SK-N-SH (cell line): ENCODE data around the gene DVL1.

ENCODE experiments used
- EP300 ChIP-seq, 2 experiments: IDR thresholded peaks; 2 replicates each; pipeline versions ENCODE4 v1.4.0 to v1.6.1; 2012; ENCODE audit warnings: borderline replicate concordance in 1 of 2, low read depth in 1 of 2, low read length in 1 of 2
- EZH2phosphoT487 ChIP-seq: fragments of 200-600 bp; sonication (generic); IDR thresholded peaks from 2 replicates; pipeline ENCODE4 v1.6.1; 2017; ENCODE audit warnings: low read depth, mixed run types, mild to moderate bottlenecking, antibody characterized with exemption, moderate library complexity, borderline replicate concordance
- MAX ChIP-seq: IDR thresholded peaks from 2 replicates; pipeline ENCODE4 v1.4.0; 2012; ENCODE audit warnings: low read depth
- NRF1 ChIP-seq: IDR thresholded peaks from 2 replicates; pipeline ENCODE4 v1.6.1; 2012; ENCODE audit warnings: low read depth, mild to moderate bottlenecking, low read length
- PBX3 ChIP-seq: IDR thresholded peaks from 2 replicates; pipeline ENCODE4; 2012
- POLR2AphosphoS5 ChIP-seq: IDR thresholded peaks from 2 replicates; pipeline ENCODE4 v1.6.1; 2012; ENCODE audit warnings: low read depth, low read length
- RCOR1 ChIP-seq: fragments of 150-350 bp; IDR thresholded peaks from 2 replicates; pipeline ENCODE4 v1.6.1; 2017; ENCODE audit warnings: antibody characterized with exemption, low read length
- RXRA ChIP-seq: IDR thresholded peaks from 2 replicates; pipeline ENCODE4 v1.4.0; 2012; ENCODE audit warnings: low read depth, mild to moderate bottlenecking, borderline replicate concordance
- TAF1 ChIP-seq: IDR thresholded peaks from 2 replicates; pipeline ENCODE4 v1.6.1; 2012; ENCODE audit warnings: low read depth, mild to moderate bottlenecking, low read length, moderate library complexity, borderline replicate concordance
- USF1 ChIP-seq: IDR thresholded peaks from 2 replicates; pipeline ENCODE4 v1.4.0; 2012; ENCODE audit warnings: low read depth, borderline replicate concordance
- YY1 ChIP-seq: IDR thresholded peaks from 2 replicates; pipeline ENCODE4 v1.4.0; 2012; ENCODE audit warnings: low read depth, mild to moderate bottlenecking
- TF ChIP-seq, protein P1 (sequence below): fragments of 200-600 bp; sonication (generic); IDR thresholded peaks from 2 replicates; pipeline ENCODE4 v1.6.1; 2017; ENCODE audit warnings: antibody characterized with exemption, mild to moderate bottlenecking, moderate library complexity

DNA sequence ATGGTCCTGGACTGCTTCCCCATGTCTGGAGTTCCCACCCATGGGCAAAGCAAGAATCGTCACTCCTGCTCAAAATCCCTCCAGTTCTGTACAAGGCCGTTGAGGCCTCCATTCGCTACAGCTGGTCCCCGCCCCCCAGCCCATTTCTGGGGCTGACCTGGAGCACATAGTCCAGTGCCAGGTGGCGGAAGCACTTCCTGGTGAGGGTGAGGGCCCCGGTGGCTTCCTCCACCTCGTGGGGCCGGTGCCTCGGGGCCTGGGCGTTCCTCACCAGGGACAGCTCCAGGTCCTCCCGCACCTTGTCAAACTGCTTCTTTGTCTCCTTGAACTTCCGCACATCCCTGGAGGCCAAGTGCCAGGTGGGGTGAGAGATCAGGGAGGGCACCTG is 48.9 kb downstream of the DVL1 start:
- TF ChIP-seq, protein P1, sequence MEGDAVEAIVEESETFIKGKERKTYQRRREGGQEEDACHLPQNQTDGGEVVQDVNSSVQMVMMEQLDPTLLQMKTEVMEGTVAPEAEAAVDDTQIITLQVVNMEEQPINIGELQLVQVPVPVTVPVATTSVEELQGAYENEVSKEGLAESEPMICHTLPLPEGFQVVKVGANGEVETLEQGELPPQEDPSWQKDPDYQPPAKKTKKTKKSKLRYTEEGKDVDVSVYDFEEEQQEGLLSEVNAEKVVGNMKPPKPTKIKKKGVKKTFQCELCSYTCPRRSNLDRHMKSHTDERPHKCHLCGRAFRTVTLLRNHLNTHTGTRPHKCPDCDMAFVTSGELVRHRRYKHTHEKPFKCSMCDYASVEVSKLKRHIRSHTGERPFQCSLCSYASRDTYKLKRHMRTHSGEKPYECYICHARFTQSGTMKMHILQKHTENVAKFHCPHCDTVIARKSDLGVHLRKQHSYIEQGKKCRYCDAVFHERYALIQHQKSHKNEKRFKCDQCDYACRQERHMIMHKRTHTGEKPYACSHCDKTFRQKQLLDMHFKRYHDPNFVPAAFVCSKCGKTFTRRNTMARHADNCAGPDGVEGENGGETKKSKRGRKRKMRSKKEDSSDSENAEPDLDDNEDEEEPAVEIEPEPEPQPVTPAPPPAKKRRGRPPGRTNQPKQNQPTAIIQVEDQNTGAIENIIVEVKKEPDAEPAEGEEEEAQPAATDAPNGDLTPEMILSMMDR, result no peak; the same call in 1 of the 2 replicates
- TF ChIP-seq RXRA (no peak), YY1 (no peak), MAX (no peak), POLR2AphosphoS5 (no peak), NRF1 (no peak), RCOR1 (no peak), USF1 (no peak), EP300 (IDR thresholded peaks at IDR 0.05; ENCODE audit: borderline replicate concordance in 1 of 2, low read depth in 1 of 2, low read length in 1 of 2) (no peak), EZH2phosphoT487 (no peak), PBX3 (no peak), TAF1 (no peak)
